GM18498 (cell line): Measurements from ENCODE around the gene AK6.
"Not testable (repeated sequence)": the region's sequence is repeated elsewhere in the genome, so short reads cannot be mapped to it uniquely, and the experiment has no call there.

Experiments used
- ATAC-seq: cut with Tn5 transposase; IDR thresholded peaks from one replicate; pipeline ENCODE4 v1.9.1; 2021; ENCODE audit warnings: mild to moderate bottlenecking, moderate library complexity; ENCODE audit not compliant: unreplicated experiment

Gene AK6

GRCh38 chr5:69369340-69370121 is at the start of gene AK6, which contains the start of the genes RAD17 and TAF9:
AK6 (minus strand) TSS chr5:69369520; CDS start chr5:69369490, 30 bp downstream.
RAD17 (plus strand) TSS chr5:69369818; CDS start chr5:69372209, 2,391 bp downstream.
TAF9 (minus strand) TSS chr5:69369520; CDS start chr5:69365737, 3,783 bp downstream.
- ATAC-seq = peak; percentile 93

- no peak for ATAC-seq
Observed at GRCh38 chr5:69418554-69418953, 49.2 kb upstream of the AK6 start.

GRCh38 chr5:69416699-69417098 is 47.4 kb upstream of the AK6 start:
- no peak for ATAC-seq

GRCh38 chr5:69416180-69416579 is 46.9 kb upstream of the AK6 start:
- no peak for ATAC-seq

GRCh38 chr5:69415584-69415958 is 46.3 kb upstream of the AK6 start:
- no peak for ATAC-seq

- ATAC-seq = peak; percentile 68
Observed at GRCh38 chr5:69414885-69415583, 45.7 kb upstream of the AK6 start, which contains the start of gene MARVELD2. MARVELD2 (plus strand) TSS chr5:69415116; CDS start chr5:69419386, 4,270 bp downstream.

GRCh38 chr5:69404659-69405330 is 35.5 kb upstream of the AK6 start:
- no peak for ATAC-seq

- ATAC-seq = no peak
Observed at GRCh38 chr5:69378376-69378775, 9.1 kb upstream of the AK6 start.

- ATAC-seq = peak; percentile 81
Observed at GRCh38 chr5:69374911-69375446, 5.7 kb upstream of the AK6 start.

GRCh38 chr5:69372394-69372793 is 3.1 kb upstream of the AK6 start:
- ATAC-seq = no peak

- ATAC-seq = not testable (repeated sequence)
Observed at GRCh38 chr5:69370335-69370734, 1.0 kb upstream of the AK6 start.

GRCh38 chr5:69368458-69369339 is 621 bp downstream of the AK6 start:
- ATAC-seq = no peak

GRCh38 chr5:69367697-69368279 is 1.5 kb downstream of the AK6 start:
- no peak for ATAC-seq

GRCh38 chr5:69364850-69365249 is 4.5 kb downstream of the AK6 start:
- ATAC-seq = no peak

- ATAC-seq = no peak
Observed at GRCh38 chr5:69364414-69364813, 4.9 kb downstream of the AK6 start.

- ATAC-seq = no peak
Observed at GRCh38 chr5:69360442-69360841, 8.9 kb downstream of the AK6 start.

GRCh38 chr5:69359699-69360098 is 9.6 kb downstream of the AK6 start:
- no peak for ATAC-seq

- no peak for ATAC-seq
Observed at GRCh38 chr5:69350664-69351063, 18.7 kb downstream of the AK6 start.

GRCh38 chr5:69343083-69343482 is 26.2 kb downstream of the AK6 start:
- ATAC-seq = no peak
